Testis (tissue), 3 donors: ENCODE results near the gene C2orf68. TPM values are rescaled to one million over a fixed set of nuclear protein-coding genes. Genes with fewer than 3 reads are reported as not detected.
A peak's percentile ranks its signal among the peaks of the same experiment; 100 is the strongest.
"Not testable (repeated sequence)": the region's sequence is repeated elsewhere in the genome, so short reads cannot be mapped to it uniquely, and the experiment has no call there.

Experiments
- DNase-seq: peaks from one replicate; pipeline ENCODE4 v3.0.0-alpha.2; 2019
- H3K27ac ChIP-seq, 2 donors: fragments of 200-600 bp; sonication (generic); one replicate each; pipeline ENCODE4 v1.5.1; 2019
- H3K27me3 ChIP-seq: fragments of 200-600 bp; sonication (generic); one replicate; pipeline ENCODE4 v1.5.1; 2019
- H3K36me3 ChIP-seq: fragments of 200-600 bp; sonication (generic); one replicate; pipeline ENCODE4 v1.5.1; 2017; ENCODE audit warnings: low read depth; ENCODE audit errors: missing control alignments
- H3K4me1 ChIP-seq: fragments of 200-600 bp; sonication (generic); one replicate; pipeline ENCODE4 v1.5.1; 2019
- H3K4me3 ChIP-seq, 2 donors: fragments of 200-600 bp; sonication (generic); one replicate each; pipeline ENCODE4 v1.5.1; 2017 to 2019
- H3K9me3 ChIP-seq: fragments of 200-600 bp; sonication (generic); one replicate; pipeline ENCODE4 v1.5.1; 2017
- CTCF ChIP-seq, 3 experiments: fragments of 450-650 bp in 2 of 3; fragments of 200-600 bp in 1 of 3; sonication (generic) in 1 of 3; IDR thresholded peaks; one replicate each; pipeline ENCODE4 v1.5.1; 2016 to 2019; ENCODE audit warnings: antibody characterized with exemption in 3 of 3, mild to moderate bottlenecking in 2 of 3, moderate library complexity in 1 of 3
- POLR2A ChIP-seq: fragments of 450-650 bp; IDR thresholded peaks from one replicate; pipeline ENCODE4 v1.6.1; 2017; ENCODE audit warnings: antibody characterized with exemption, mild to moderate bottlenecking, moderate library complexity
- WGBS, 2 donors: methylation state at CpG; one replicate each; pipeline ENCODE4 v1.1.5; 2018; 5-methylcytosine and 5-hydroxymethylcytosine counted together
- intact Hi-C: fragments of 100-400 bp; cut with DNase I; formaldehyde crosslinking; loops from one replicate; pipeline ENCODE4 v1.15.1; 2023; ENCODE audit warnings: low total_unique reads
- polyA plus RNA-seq: library from polyadenylated mRNA; stranded (reverse); fragments of 350-450 nt; fragmentation: Illumina TruSeq; extraction: RNeasy Lipid Tissue Mini Kit (QIAGEN cat#74804); gene quantifications from one replicate; pipeline ENCODE4 v1.2.3, GENCODE V29; 2014; ENCODE audit warnings: low read depth, low replicate concordance; ENCODE audit not compliant: insufficient read depth
- total RNA-seq, 2 donors: library from RNA; depleted of rRNA; stranded (reverse); fragments of >200 nt; gene quantifications; one replicate each; pipeline ENCODE4 v1.2.3, GENCODE V29; 2016

The C2orf68 gene
- total and polyA plus RNA-seq, 3 donors from 2014 or later: 22.9 to 55.7 (median 37.6) TPM

DNA sequence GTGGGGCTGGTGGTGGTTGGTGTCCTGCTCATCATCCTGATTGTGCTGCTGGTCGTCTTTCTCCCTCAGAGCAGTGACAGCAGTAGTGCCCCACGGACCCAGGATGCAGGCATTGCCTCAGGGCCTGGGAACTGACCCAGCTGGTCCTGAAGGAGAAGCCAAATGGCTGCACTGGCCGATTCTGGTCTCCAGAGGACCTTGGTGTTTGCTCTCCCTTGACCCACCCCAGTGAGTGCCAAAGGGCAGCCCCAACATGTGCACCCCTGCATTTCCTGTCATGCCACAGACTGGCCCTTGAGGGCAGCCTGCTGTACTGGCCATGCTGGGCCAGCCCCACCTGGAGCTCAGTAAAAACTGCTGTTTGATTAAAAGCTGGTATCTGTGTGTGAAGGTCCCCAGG lies 18.8 kb downstream of the C2orf68 start:
- Histone ChIP-seq H3K4me1 (peaks cover 45% of the 10 kb centered on the region), H3K4me3 (no peak overlapping the region), H3K9me3 (no peaks in the 10 kb centered on the region)

DNA sequence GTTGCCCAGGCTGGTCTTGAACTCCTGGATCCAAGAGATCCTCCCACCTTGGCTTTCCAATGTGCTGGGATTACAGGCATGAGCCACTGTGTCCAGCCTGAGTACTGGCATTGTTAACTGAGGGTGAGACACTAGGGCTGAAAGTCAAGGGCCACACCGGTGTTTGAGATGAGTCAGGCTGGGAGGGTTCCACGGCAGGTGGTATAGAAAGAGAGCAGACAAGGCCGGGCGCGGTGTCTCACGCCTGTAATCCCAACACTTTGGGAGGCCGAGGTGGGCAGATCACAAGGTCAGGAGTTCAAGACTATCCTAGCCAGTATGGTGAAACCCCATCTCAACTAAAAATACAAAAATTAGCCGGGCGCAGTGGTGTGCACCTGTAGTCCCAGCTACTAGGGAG lies 19.6 kb downstream of the C2orf68 start:
- WGBS, 2 donors: 94 to 97% methylated on average over 9 of the region's 9 CpGs
- H3K27me3 ChIP-seq, intact Hi-C loops, H3K9me3 ChIP-seq, H3K36me3 ChIP-seq, DNase-seq, H3K4me3 ChIP-seq: not testable (repeated sequence)
- Histone ChIP-seq H3K27ac (peak overlapping the region in 1 of 2 donors; percentile 25), H3K4me1 (peaks cover 45% of the 10 kb centered on the region)

More for the DNA sequence above, 18.8 kb downstream of the C2orf68 start:
- 61 to 64% methylated on average over 3 of the region's 3 CpGs for WGBS, 2 donors
- TF ChIP-seq CTCF (IDR thresholded peaks at IDR 0.05): no peak
- no peak for TF ChIP-seq POLR2A
- intact Hi-C loops: no loop called here
- no peaks in the 10 kb centered on the region for H3K36me3 ChIP-seq
- no peaks in the 10 kb centered on the region for H3K27me3 ChIP-seq
- no peak for DNase-seq
- no peak overlapping the region for H3K27ac ChIP-seq

GRCh38 chr2:85591563-85591962 lies 20.3 kb downstream of the C2orf68 start:
- TF ChIP-seq CTCF (IDR thresholded peaks at IDR 0.05) (no peak), POLR2A (no peak)
- Histone ChIP-seq H3K9me3 (no peaks in the 10 kb centered on the region), H3K27ac (peak overlapping the region; percentile 33 to 34), H3K4me3 (no peak overlapping the region), H3K36me3 (no peaks in the 10 kb centered on the region), H3K4me1 (peaks cover 43% of the 10 kb centered on the region), H3K27me3 (no peaks in the 10 kb centered on the region)
- no peak for DNase-seq
- intact Hi-C loops: no loop called here
- 78 to 81% methylated on average over 12 of the region's 12 CpGs for WGBS, 2 donors

DNA sequence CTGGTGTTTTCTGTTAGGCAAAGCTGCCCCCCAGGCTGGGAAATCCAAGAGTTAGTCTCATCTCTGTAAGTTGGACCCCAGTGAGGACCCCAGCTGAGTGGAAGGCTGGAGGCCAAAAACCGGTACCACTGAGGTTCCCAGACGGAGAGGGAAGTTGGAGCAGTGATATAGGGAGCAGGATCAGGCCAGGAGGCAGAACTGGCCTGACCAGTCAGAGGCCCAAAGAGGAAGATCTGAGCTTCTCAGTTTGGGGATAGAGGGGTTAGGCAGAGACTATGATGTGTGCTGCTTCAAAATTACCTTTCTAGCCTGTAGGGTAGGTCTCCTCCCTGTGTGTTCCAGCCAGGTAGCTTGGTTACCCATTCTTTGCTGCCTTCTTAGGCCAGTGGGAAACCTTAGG lies 20.9 kb downstream of the C2orf68 start:
- no peaks in the 10 kb centered on the region for H3K9me3 ChIP-seq
- H3K4me3 ChIP-seq: no peak overlapping the region
- DNase-seq: no peak
- H3K27me3 ChIP-seq: no peaks in the 10 kb centered on the region
- intact Hi-C loops: no loop called here
- peak overlapping the region; percentile 22 to 33 for H3K27ac ChIP-seq
- WGBS, 2 donors: 65 to 89% methylated on average over 2 of the region's 2 CpGs
- H3K4me1 ChIP-seq: peaks cover 40% of the 10 kb centered on the region
- H3K36me3 ChIP-seq: no peaks in the 10 kb centered on the region
- TF ChIP-seq CTCF (IDR thresholded peaks at IDR 0.05) (no peak), POLR2A (no peak)

GRCh38 chr2:85589982-85590791 lies 21.7 kb downstream of the C2orf68 start:
- H3K9me3 ChIP-seq: no peaks in the 10 kb centered on the region
- TF ChIP-seq CTCF (IDR thresholded peaks at IDR 0.05): no peak
- TF ChIP-seq POLR2A: no peak
- H3K36me3 ChIP-seq: no peaks in the 10 kb centered on the region
- H3K4me3 ChIP-seq: no peak overlapping the region
- H3K27ac ChIP-seq: peak overlapping the region in 1 of 2 donors; percentile 33
- WGBS, 2 donors: 43 to 45% methylated on average over 7 of the region's 7 CpGs
- intact Hi-C loops: no loop called here
- H3K4me1 ChIP-seq: peaks cover 47% of the 10 kb centered on the region
- H3K27me3 ChIP-seq: no peaks in the 10 kb centered on the region
- no peak for DNase-seq
